LHCN-M2 (cell line): Measurements from ENCODE around the gene CDC14B. TPM values are rescaled to one million over a fixed set of nuclear protein-coding genes. Genes with fewer than 3 reads are reported as not detected.
A peak's percentile ranks its signal among the peaks of the same experiment; 100 is the strongest.

ENCODE experiments used
- DNase-seq: peaks from one replicate; pipeline ENCODE4 v3.0.0-alpha.2; 2012; ENCODE audit warnings: low read depth
- total RNA-seq: library from RNA; depleted of rRNA; stranded (reverse); fragments of >200 nt; gene quantifications from 2 replicates; pipeline ENCODE4 v1.2.3, GENCODE V29; 2014

CDC14B gene
- total RNA-seq, 1 experiment from 2014 or later = 12.6 TPM

- no peak for DNase-seq
Observed at GRCh38 chr9:96485280-96485679, 134.4 kb downstream of the CDC14B start.

GRCh38 chr9:96484521-96484931, 135.1 kb downstream of the CDC14B start:
- DNase-seq = no peak

GRCh38 chr9:96483733-96484390, 135.8 kb downstream of the CDC14B start:
- DNase-seq = no peak

GRCh38 chr9:96483197-96483596, 136.4 kb downstream of the CDC14B start:
- DNase-seq = no peak

GRCh38 chr9:96482476-96482875, 137.2 kb downstream of the CDC14B start:
- no peak for DNase-seq

GRCh38 chr9:96480736-96481135, 138.9 kb downstream of the CDC14B start:
- no peak for DNase-seq

GRCh38 chr9:96478829-96479371, 140.7 kb downstream of the CDC14B start:
- no peak for DNase-seq

GRCh38 chr9:96476591-96476990, 143.1 kb downstream of the CDC14B start:
- no peak for DNase-seq

GRCh38 chr9:96476013-96476412, 143.6 kb downstream of the CDC14B start:
- DNase-seq = no peak

- DNase-seq = no peak
Observed at GRCh38 chr9:96467784-96468183, 151.9 kb downstream of the CDC14B start.

GRCh38 chr9:96464426-96464825, 155.2 kb downstream of the CDC14B start:
- no peak for DNase-seq

- no peak for DNase-seq
Observed at GRCh38 chr9:96462541-96462940, 157.1 kb downstream of the CDC14B start.

- DNase-seq = no peak
Observed at GRCh38 chr9:96461336-96461735, 158.3 kb downstream of the CDC14B start.

GRCh38 chr9:96460882-96461281, 158.8 kb downstream of the CDC14B start:
- no peak for DNase-seq

- DNase-seq = no peak
Observed at GRCh38 chr9:96460470-96460869, 159.2 kb downstream of the CDC14B start.

- no peak for DNase-seq
Observed at GRCh38 chr9:96459268-96460007, 160.2 kb downstream of the CDC14B start.

- DNase-seq = no peak
Observed at GRCh38 chr9:96458226-96458625, 161.4 kb downstream of the CDC14B start.

GRCh38 chr9:96457266-96457665, 162.4 kb downstream of the CDC14B start:
- DNase-seq = no peak

GRCh38 chr9:96453625-96454024, 166.0 kb downstream of the CDC14B start:
- DNase-seq = peak; percentile 50

GRCh38 chr9:96450613-96451528, 168.8 kb downstream of the CDC14B start:
- peak; percentile 15 for DNase-seq
